Measurements from ENCODE around the gene TRAF3. TPM values are rescaled to one million over a fixed set of nuclear protein-coding genes. Genes with fewer than 3 reads are reported as not detected.

The TRAF3 gene
- total and polyA plus RNA-seq, 4 donors = 3.4 to 32.6 (median 11.5) TPM

GRCh38 chr14:102943979-102944378 lies 166.7 kb downstream of the TRAF3 start:
- Histone ChIP-seq H3K27me3 (ENCODE audit: control insufficient read depth in 1 of 2, insufficient read depth in 2 of 2, low read length in 1 of 2) (no peaks in the 10 kb centered on the region), H3K4me3 (ENCODE audit: low read length in 2 of 2) (no peak overlapping the region), H3K27ac (ENCODE audit: low read depth in 1 of 2, low read length in 2 of 2) (no peak overlapping the region), H3K9me3 (ENCODE audit: control insufficient read depth, low read length) (no peaks in the 10 kb centered on the region), H3K36me3 (ENCODE audit: control insufficient read depth in 1 of 2, insufficient read depth in 2 of 2, low read length in 1 of 2) (peaks cover 3 to 26% of the 10 kb centered on the region in 2 donors), H3K4me1 (ENCODE audit: control insufficient read depth in 1 of 2, insufficient read depth in 2 of 2, low read length in 2 of 2) (no peaks in the 10 kb centered on the region)
- ATAC-seq (ENCODE audit: low FRiP score) = no peak
- 93 to 95% methylated on average over 15 of the region's 15 CpGs for WGBS, 2 donors
- intact Hi-C loops (cut with DNase I) = no loop called here
- DNase-seq = no peak

GRCh38 chr14:102944448-102945330 lies 167.4 kb downstream of the TRAF3 start:
- no peaks in the 10 kb centered on the region for H3K4me1 ChIP-seq (ENCODE audit: control insufficient read depth in 1 of 2, insufficient read depth in 2 of 2, low read length in 2 of 2)
- H3K4me3 ChIP-seq (ENCODE audit: low read length in 2 of 2) = no peak overlapping the region
- H3K27me3 ChIP-seq (ENCODE audit: control insufficient read depth in 1 of 2, insufficient read depth in 2 of 2, low read length in 1 of 2) = no peaks in the 10 kb centered on the region
- peaks cover 3 to 25% of the 10 kb centered on the region in 2 donors for H3K36me3 ChIP-seq (ENCODE audit: control insufficient read depth in 1 of 2, insufficient read depth in 2 of 2, low read length in 1 of 2)
- ATAC-seq (ENCODE audit: low FRiP score) (no peak), DNase-seq (peak in 1 of 2 donors; percentile 44)
- no peak overlapping the region for H3K27ac ChIP-seq (ENCODE audit: low read depth in 1 of 2, low read length in 2 of 2)
- 92 to 95% methylated on average over 36 of the region's 36 CpGs for WGBS, 2 donors
- intact Hi-C loops (cut with DNase I) = no loop called here
- H3K9me3 ChIP-seq (ENCODE audit: control insufficient read depth, low read length) = no peaks in the 10 kb centered on the region

GRCh38 chr14:102945346-102946130 lies 168.3 kb downstream of the TRAF3 start:
- ATAC-seq (ENCODE audit: low FRiP score) = no peak
- H3K27ac ChIP-seq (ENCODE audit: low read depth in 1 of 2, low read length in 2 of 2) = no peak overlapping the region
- H3K36me3 ChIP-seq (ENCODE audit: control insufficient read depth in 1 of 2, insufficient read depth in 2 of 2, low read length in 1 of 2) = peaks cover 3 to 19% of the 10 kb centered on the region in 2 donors
- DNase-seq = peak in 1 of 2 donors; percentile 27
- intact Hi-C loops (cut with DNase I) = no loop called here
- no peaks in the 10 kb centered on the region for H3K4me1 ChIP-seq (ENCODE audit: control insufficient read depth in 1 of 2, insufficient read depth in 2 of 2, low read length in 2 of 2)
- H3K27me3 ChIP-seq (ENCODE audit: control insufficient read depth in 1 of 2, insufficient read depth in 2 of 2, low read length in 1 of 2) = no peaks in the 10 kb centered on the region
- H3K9me3 ChIP-seq (ENCODE audit: control insufficient read depth, low read length) = no peaks in the 10 kb centered on the region
- 89 to 91% methylated on average over 29 of the region's 29 CpGs for WGBS, 2 donors
- no peak overlapping the region for H3K4me3 ChIP-seq (ENCODE audit: low read length in 2 of 2)

GRCh38 chr14:102947321-102948103 lies 170.3 kb downstream of the TRAF3 start:
- H3K27ac ChIP-seq (ENCODE audit: low read depth in 1 of 2, low read length in 2 of 2) = no peak overlapping the region
- ATAC-seq (ENCODE audit: low FRiP score) = no peak
- WGBS, 2 donors = 84 to 86% methylated on average over 27 of the region's 27 CpGs
- no peak overlapping the region for H3K4me3 ChIP-seq (ENCODE audit: low read length in 2 of 2)
- no peaks in the 10 kb centered on the region for H3K9me3 ChIP-seq (ENCODE audit: control insufficient read depth, low read length)
- H3K36me3 ChIP-seq (ENCODE audit: control insufficient read depth in 1 of 2, insufficient read depth in 2 of 2, low read length in 1 of 2) = peaks cover 3 to 17% of the 10 kb centered on the region in 2 donors
- intact Hi-C loops (cut with DNase I) = no loop called here
- no peaks in the 10 kb centered on the region for H3K4me1 ChIP-seq (ENCODE audit: control insufficient read depth in 1 of 2, insufficient read depth in 2 of 2, low read length in 2 of 2)
- peak in 1 of 2 donors; percentile 39 for DNase-seq
- H3K27me3 ChIP-seq (ENCODE audit: control insufficient read depth in 1 of 2, insufficient read depth in 2 of 2, low read length in 1 of 2) = no peaks in the 10 kb centered on the region

- peaks cover 3 to 16% of the 10 kb centered on the region in 2 donors for H3K36me3 ChIP-seq (ENCODE audit: control insufficient read depth in 1 of 2, insufficient read depth in 2 of 2, low read length in 1 of 2)
- intact Hi-C loops (cut with DNase I) = no loop called here
- H3K27me3 ChIP-seq (ENCODE audit: control insufficient read depth in 1 of 2, insufficient read depth in 2 of 2, low read length in 1 of 2) = no peaks in the 10 kb centered on the region
- ATAC-seq (ENCODE audit: low FRiP score) = no peak
- WGBS, 2 donors = 79 to 80% methylated on average over 9 of the region's 9 CpGs
- H3K4me3 ChIP-seq (ENCODE audit: low read length in 2 of 2) = no peak overlapping the region
- peak in 1 of 2 donors; percentile 48 for DNase-seq
- H3K9me3 ChIP-seq (ENCODE audit: control insufficient read depth, low read length) = no peaks in the 10 kb centered on the region
- H3K4me1 ChIP-seq (ENCODE audit: control insufficient read depth in 1 of 2, insufficient read depth in 2 of 2, low read length in 2 of 2) = no peaks in the 10 kb centered on the region
- H3K27ac ChIP-seq (ENCODE audit: low read depth in 1 of 2, low read length in 2 of 2) = no peak overlapping the region
These were observed 171.4 kb downstream of the TRAF3 start for GRCh38 chr14:102948698-102949061.

- intact Hi-C loops (cut with DNase I) = no loop called here
- H3K36me3 ChIP-seq (ENCODE audit: control insufficient read depth in 1 of 2, insufficient read depth in 2 of 2, low read length in 1 of 2) = peaks cover 3 to 16% of the 10 kb centered on the region in 2 donors
- H3K9me3 ChIP-seq (ENCODE audit: control insufficient read depth, low read length) = no peaks in the 10 kb centered on the region
- H3K27me3 ChIP-seq (ENCODE audit: control insufficient read depth in 1 of 2, insufficient read depth in 2 of 2, low read length in 1 of 2) = no peaks in the 10 kb centered on the region
- H3K27ac ChIP-seq (ENCODE audit: low read depth in 1 of 2, low read length in 2 of 2) = no peak overlapping the region
- 80 to 83% methylated on average over 28 of the region's 28 CpGs for WGBS, 2 donors
- ATAC-seq (ENCODE audit: low FRiP score) (no peak), DNase-seq (peak in 1 of 2 donors; percentile 67)
- H3K4me1 ChIP-seq (ENCODE audit: control insufficient read depth in 1 of 2, insufficient read depth in 2 of 2, low read length in 2 of 2) = no peaks in the 10 kb centered on the region
- H3K4me3 ChIP-seq (ENCODE audit: low read length in 2 of 2) = no peak overlapping the region
These were observed 172.0 kb downstream of the TRAF3 start for GRCh38 chr14:102949062-102949800.

GRCh38 chr14:102949801-102950451 lies 172.7 kb downstream of the TRAF3 start:
- Histone ChIP-seq H3K4me3 (ENCODE audit: low read length in 2 of 2) (no peak overlapping the region), H3K36me3 (ENCODE audit: control insufficient read depth in 1 of 2, insufficient read depth in 2 of 2, low read length in 1 of 2) (peaks cover 3 to 19% of the 10 kb centered on the region in 2 donors), H3K27ac (ENCODE audit: low read depth in 1 of 2, low read length in 2 of 2) (no peak overlapping the region), H3K4me1 (ENCODE audit: control insufficient read depth in 1 of 2, insufficient read depth in 2 of 2, low read length in 2 of 2) (no peaks in the 10 kb centered on the region), H3K27me3 (ENCODE audit: control insufficient read depth in 1 of 2, insufficient read depth in 2 of 2, low read length in 1 of 2) (no peaks in the 10 kb centered on the region), H3K9me3 (ENCODE audit: control insufficient read depth, low read length) (no peaks in the 10 kb centered on the region)
- ATAC-seq (ENCODE audit: low FRiP score) (peak; percentile 65), DNase-seq (peak; percentile 67 to 85)
- 21 to 22% methylated on average over 23 of the region's 23 CpGs for WGBS, 2 donors
- intact Hi-C loops (cut with DNase I) = no loop called here

Measured in aorta (tissue), 5 donors.